ENCODE results near the gene DPCD. TPM values are rescaled to one million over a fixed set of nuclear protein-coding genes. Genes with fewer than 3 reads are reported as not detected.

The DPCD gene
- total and polyA plus RNA-seq, 10 of the 15 experiments (the other 5 are each of a cell fraction or from before 2014, with no cell fraction given): 9.7 to 50.9 (median 26.3) TPM

- no peaks in the 10 kb centered on the region for H3K4me1 ChIP-seq (ENCODE audit: control insufficient read depth, insufficient read depth, low read length)
- 96% methylated on average over 3 of the region's 5 CpGs for WGBS (ENCODE audit: insufficient coverage, insufficient replicate concordance, low lambda C conversion rate, missing lambda C conversion rate)
- intact Hi-C loops (cut with micrococcal nuclease; ENCODE audit: unreplicated experiment): no loop called here
- no peaks in the 10 kb centered on the region for H3K79me2 ChIP-seq (ENCODE audit: control insufficient read depth, insufficient read depth, low read length)
- ATAC-seq (no peak), FAIRE-seq (no peak), DNase-seq (ENCODE audit: low read depth, low spot score) (no peak)
- RAD21 ChIA-PET (ENCODE audit: unreplicated experiment): interaction anchor here (1.0 kb wide), 1 partner anchor 49 kb away, joined by 3 read pairs; no protein-coding TSS in a partner anchor
- H3K4me2 ChIP-seq (ENCODE audit: control insufficient read depth, insufficient read depth): no peak overlapping the region
- no peak overlapping the region for H3K9ac ChIP-seq (ENCODE audit: control insufficient read depth, insufficient read depth, low read length)
- POLR2A ChIA-PET: interaction anchor here (0.6 to 0.7 kb wide), 2 partner anchors 130 to 1176 kb away, joined by 3 to 6 read pairs; no protein-coding TSS in a partner anchor
- no peak overlapping the region for H3K27ac ChIP-seq (ENCODE audit: control insufficient read depth, insufficient read depth)
- H3K27me3 ChIP-seq (replicated peaks in 1 of 2; ENCODE audit: control insufficient read depth in 2 of 2, insufficient read depth in 2 of 2, low read length in 1 of 2): no peaks in the 10 kb centered on the region
- H3K36me3 ChIP-seq (ENCODE audit: control insufficient read depth in 2 of 2, insufficient read depth in 2 of 2, low read length in 1 of 2): peaks cover 3 to 7% of the 10 kb centered on the region in 2 experiments; a peak in 3 of 4 replicates
- CTCF ChIA-PET: no interaction called here
- no peak overlapping the region for H2AFZ ChIP-seq (ENCODE audit: control insufficient read depth, low read depth, low read length)
- H3K9me3 ChIP-seq (replicated peaks; ENCODE audit: control insufficient read depth, insufficient read depth, low read length): no peaks in the 10 kb centered on the region
- H3K4me3 ChIP-seq: no peak overlapping the region
- TF ChIP-seq, protein P1, sequence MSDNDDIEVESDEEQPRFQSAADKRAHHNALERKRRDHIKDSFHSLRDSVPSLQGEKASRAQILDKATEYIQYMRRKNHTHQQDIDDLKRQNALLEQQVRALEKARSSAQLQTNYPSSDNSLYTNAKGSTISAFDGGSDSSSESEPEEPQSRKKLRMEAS (IDR thresholded peaks at IDR 0.05; ENCODE audit: low read depth, low read length): no peak
- TF ChIP-seq CREB1 (IDR thresholded peaks at IDR 0.05; ENCODE audit: low read depth) (no peak), POLR2AphosphoS5 (IDR thresholded peaks at IDR 0.05; ENCODE audit: low read length) (no peak), RAD51 (IDR thresholded peaks at IDR 0.05) (no peak), IKZF1 (conservative IDR thresholded peaks at IDR 0.05) (no peak), BCL11A (IDR thresholded peaks at IDR 0.05; ENCODE audit: low read depth, low read length) (no peak), ESRRA (IDR thresholded peaks at IDR 0.05; ENCODE audit: low read length) (no peak), ASH2L (IDR thresholded peaks at IDR 0.05; ENCODE audit: borderline replicate concordance, low read depth) (no peak), MYC (IDR thresholded peaks at IDR 0.05; ENCODE audit: insufficient read depth, insufficient read length, insufficient replicate concordance, low read length, severe bottlenecking) (no peak), NRF1 (conservative IDR thresholded peaks at IDR 0.05; ENCODE audit: low read depth, low read length) (no peak), KDM1A (IDR thresholded peaks at IDR 0.05; ENCODE audit: borderline replicate concordance) (no peak), YBX1 (IDR thresholded peaks at IDR 0.05) (no peak), BRCA1 (IDR thresholded peaks at IDR 0.05; ENCODE audit: low read depth, low read length) (no peak), TARDBP (IDR thresholded peaks at IDR 0.05; ENCODE audit: borderline replicate concordance) (no peak), ZSCAN29 (IDR thresholded peaks at IDR 0.05) (no peak)
- TF ChIP-seq, protein P2, sequence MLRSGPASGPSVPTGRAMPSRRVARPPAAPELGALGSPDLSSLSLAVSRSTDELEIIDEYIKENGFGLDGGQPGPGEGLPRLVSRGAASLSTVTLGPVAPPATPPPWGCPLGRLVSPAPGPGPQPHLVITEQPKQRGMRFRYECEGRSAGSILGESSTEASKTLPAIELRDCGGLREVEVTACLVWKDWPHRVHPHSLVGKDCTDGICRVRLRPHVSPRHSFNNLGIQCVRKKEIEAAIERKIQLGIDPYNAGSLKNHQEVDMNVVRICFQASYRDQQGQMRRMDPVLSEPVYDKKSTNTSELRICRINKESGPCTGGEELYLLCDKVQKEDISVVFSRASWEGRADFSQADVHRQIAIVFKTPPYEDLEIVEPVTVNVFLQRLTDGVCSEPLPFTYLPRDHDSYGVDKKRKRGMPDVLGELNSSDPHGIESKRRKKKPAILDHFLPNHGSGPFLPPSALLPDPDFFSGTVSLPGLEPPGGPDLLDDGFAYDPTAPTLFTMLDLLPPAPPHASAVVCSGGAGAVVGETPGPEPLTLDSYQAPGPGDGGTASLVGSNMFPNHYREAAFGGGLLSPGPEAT (IDR thresholded peaks at IDR 0.05; ENCODE audit: low read depth): no peak
- TF ChIP-seq, protein P3, sequence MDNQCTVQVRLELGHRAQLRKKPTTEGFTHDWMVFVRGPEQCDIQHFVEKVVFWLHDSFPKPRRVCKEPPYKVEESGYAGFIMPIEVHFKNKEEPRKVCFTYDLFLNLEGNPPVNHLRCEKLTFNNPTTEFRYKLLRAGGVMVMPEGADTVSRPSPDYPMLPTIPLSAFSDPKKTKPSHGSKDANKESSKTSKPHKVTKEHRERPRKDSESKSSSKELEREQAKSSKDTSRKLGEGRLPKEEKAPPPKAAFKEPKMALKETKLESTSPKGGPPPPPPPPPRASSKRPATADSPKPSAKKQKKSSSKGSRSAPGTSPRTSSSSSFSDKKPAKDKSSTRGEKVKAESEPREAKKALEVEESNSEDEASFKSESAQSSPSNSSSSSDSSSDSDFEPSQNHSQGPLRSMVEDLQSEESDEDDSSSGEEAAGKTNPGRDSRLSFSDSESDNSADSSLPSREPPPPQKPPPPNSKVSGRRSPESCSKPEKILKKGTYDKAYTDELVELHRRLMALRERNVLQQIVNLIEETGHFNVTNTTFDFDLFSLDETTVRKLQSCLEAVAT (IDR thresholded peaks at IDR 0.05): no peak
- no TSS peak for BruUV-seq (replicated peaks)
- SMC1A ChIA-PET (ENCODE audit: uncharacterized antibody, unreplicated experiment): no interaction called here
- in situ Hi-C loops (cut with MboI): no loop called here
- no peaks in the 10 kb centered on the region for H4K20me1 ChIP-seq (ENCODE audit: control insufficient read depth, insufficient read depth)
Measured at GRCh38 chr10:101651336-101651735, 63.2 kb downstream of the DPCD start.

Measured in GM12878 (cell line).